GM20431 (cell line): ENCODE data around the gene GOLGA2.
"Not testable (repeated sequence)": the region's sequence is repeated elsewhere in the genome, so short reads cannot be mapped to it uniquely, and the experiment has no call there.

Experiments used
- in situ Hi-C: fragments of 300-500 bp; cut with MseI, MboI; formaldehyde crosslinking; loops from one replicate; pipeline ENCODE4 v1.15.0; 2020; ENCODE audit warnings: low sequenced_read_pairs; ENCODE audit not compliant: unreplicated experiment

GOLGA2 gene

GRCh38 chr9:128296340-128297220 is 20.8 kb upstream of the GOLGA2 start:
- in situ Hi-C loops: no loop called here

GRCh38 chr9:128294142-128294541 is 18.3 kb upstream of the GOLGA2 start:
- in situ Hi-C loops: no loop called here

GRCh38 chr9:128293091-128293490 is 17.3 kb upstream of the GOLGA2 start:
- in situ Hi-C loops: no loop called here

- in situ Hi-C loops: no loop called here
Measured at GRCh38 chr9:128292009-128292408, 16.2 kb upstream of the GOLGA2 start.

GRCh38 chr9:128288273-128289004 is 12.6 kb upstream of the GOLGA2 start:
- in situ Hi-C loops: no loop called here

- in situ Hi-C loops: no loop called here
Measured at GRCh38 chr9:128286440-128286839, 10.6 kb upstream of the GOLGA2 start.

GRCh38 chr9:128285033-128285784 is 9.4 kb upstream of the GOLGA2 start:
- in situ Hi-C loops: no loop called here

GRCh38 chr9:128282500-128282899 is 6.7 kb upstream of the GOLGA2 start:
- in situ Hi-C loops: no loop called here

- in situ Hi-C loops: no loop called here
Measured at GRCh38 chr9:128280084-128280622, 4.3 kb upstream of the GOLGA2 start.

GRCh38 chr9:128279088-128280073 is 3.6 kb upstream of the GOLGA2 start:
- in situ Hi-C loops: not testable (repeated sequence)

- in situ Hi-C loops: no loop called here
Measured at GRCh38 chr9:128276574-128277270, 915 bp upstream of the GOLGA2 start.

GRCh38 chr9:128276008-128276573 is 284 bp upstream of the GOLGA2 start, which contains the start of gene SWI5:
TSS of gene SWI5 (plus strand) at chr9:128276276.
- in situ Hi-C loops: no loop called here

GRCh38 chr9:128274245-128274644 is 1.6 kb downstream of the GOLGA2 start:
- in situ Hi-C loops: no loop called here

GRCh38 chr9:128271512-128271911 is 4.3 kb downstream of the GOLGA2 start:
- in situ Hi-C loops: no loop called here

GRCh38 chr9:128271112-128271511 is 4.7 kb downstream of the GOLGA2 start:
- in situ Hi-C loops: no loop called here

- in situ Hi-C loops: no loop called here
Measured at GRCh38 chr9:128266868-128267590, 8.8 kb downstream of the GOLGA2 start.

GRCh38 chr9:128265348-128265847 is 10.4 kb downstream of the GOLGA2 start:
- in situ Hi-C loops: no loop called here
